ENCODE data around the gene CD248. TPM values are rescaled to one million over a fixed set of nuclear protein-coding genes. Genes with fewer than 3 reads are reported as not detected.

Gene CD248
- total RNA-seq, 2 donors from 2014 or later = 4.9 to 8.8 TPM

DNA sequence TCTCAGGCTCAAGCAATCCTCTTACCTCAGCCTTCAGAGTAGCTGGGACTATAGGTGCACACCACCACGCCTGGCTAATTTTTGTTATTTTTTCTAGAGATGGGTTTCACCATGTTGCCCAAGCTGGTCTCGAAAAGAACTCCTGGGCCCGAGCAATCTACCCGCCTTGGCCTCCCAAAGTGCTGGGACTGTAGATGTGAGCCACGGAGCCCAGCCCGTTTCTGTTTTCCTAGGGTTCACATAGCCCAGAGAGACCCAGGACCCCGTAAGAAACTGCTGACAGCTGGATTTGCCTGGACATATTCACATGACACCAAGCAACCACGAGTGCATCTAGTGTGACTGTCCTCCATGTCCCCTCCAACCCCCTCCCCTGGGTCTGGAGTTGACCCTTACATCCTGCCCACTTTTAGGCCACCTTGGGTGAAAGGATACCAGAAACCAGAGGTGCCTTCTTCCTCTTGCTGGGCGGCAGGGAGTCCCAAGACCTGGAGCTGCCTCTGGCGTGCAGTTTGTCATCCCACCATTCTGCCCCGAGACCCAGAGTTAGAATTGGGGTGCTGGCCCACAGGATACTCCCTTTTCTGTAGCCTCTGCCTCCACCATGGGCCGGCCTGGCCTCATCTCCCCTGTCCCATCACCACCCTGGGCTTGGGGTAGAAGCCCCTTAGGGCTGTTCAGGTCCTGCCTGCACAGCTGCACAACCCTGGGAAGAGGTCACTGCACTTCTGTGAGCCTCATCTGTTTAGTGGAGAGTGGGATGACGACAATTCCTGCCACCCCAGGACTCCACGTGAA is 23.0 kb upstream of the CD248 start:
- H3K36me3 ChIP-seq = peaks cover 7% of the 10 kb centered on the region
- TF ChIP-seq, protein P1, sequence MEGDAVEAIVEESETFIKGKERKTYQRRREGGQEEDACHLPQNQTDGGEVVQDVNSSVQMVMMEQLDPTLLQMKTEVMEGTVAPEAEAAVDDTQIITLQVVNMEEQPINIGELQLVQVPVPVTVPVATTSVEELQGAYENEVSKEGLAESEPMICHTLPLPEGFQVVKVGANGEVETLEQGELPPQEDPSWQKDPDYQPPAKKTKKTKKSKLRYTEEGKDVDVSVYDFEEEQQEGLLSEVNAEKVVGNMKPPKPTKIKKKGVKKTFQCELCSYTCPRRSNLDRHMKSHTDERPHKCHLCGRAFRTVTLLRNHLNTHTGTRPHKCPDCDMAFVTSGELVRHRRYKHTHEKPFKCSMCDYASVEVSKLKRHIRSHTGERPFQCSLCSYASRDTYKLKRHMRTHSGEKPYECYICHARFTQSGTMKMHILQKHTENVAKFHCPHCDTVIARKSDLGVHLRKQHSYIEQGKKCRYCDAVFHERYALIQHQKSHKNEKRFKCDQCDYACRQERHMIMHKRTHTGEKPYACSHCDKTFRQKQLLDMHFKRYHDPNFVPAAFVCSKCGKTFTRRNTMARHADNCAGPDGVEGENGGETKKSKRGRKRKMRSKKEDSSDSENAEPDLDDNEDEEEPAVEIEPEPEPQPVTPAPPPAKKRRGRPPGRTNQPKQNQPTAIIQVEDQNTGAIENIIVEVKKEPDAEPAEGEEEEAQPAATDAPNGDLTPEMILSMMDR (IDR thresholded peaks at IDR 0.05) = no peak

DNA sequence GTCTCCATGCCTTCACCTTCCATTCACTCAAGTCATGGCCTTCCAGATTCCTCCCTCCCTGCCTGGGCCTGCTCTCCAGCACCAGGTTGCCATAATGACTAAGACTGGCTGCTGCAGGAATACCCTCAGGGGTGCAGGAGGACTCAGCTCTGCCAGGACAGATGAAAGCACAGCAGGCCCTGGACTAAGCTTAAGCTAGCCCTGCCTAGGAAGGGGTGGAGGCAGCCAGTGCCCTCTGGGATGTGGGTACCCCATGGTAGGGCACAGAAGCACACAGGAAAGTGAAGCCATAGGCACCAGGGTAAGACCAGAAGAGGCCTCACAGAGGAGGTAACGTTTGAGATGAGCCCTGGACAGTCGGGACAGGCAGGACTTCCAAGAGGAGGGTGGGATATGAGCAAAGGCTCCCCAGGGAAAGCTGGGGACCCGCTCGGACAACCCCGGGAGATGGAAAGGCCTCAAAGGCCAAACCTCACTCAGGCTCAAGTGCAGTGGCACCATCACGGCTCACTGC is 22.4 kb upstream of the CD248 start:
- peaks cover 7% of the 10 kb centered on the region for H3K36me3 ChIP-seq
- DNase-seq = no peak
- no peaks in the 10 kb centered on the region for H3K9me3 ChIP-seq
- H3K4me1 ChIP-seq = peaks cover 23% of the 10 kb centered on the region
- no peak overlapping the region for H3K27ac ChIP-seq
- H3K27me3 ChIP-seq = no peaks in the 10 kb centered on the region
- H3K9ac ChIP-seq (ENCODE audit: low read depth in 2 of 2, low read length in 2 of 2) = no peak overlapping the region
- intact Hi-C loops (cut with DNase I) = no loop called here
- H3K4me3 ChIP-seq = no peak overlapping the region
- TF ChIP-seq, protein P1 (IDR thresholded peaks at IDR 0.05) = no peak

More for the DNA sequence above, 23.0 kb upstream of the CD248 start:
- no peak overlapping the region for H3K27ac ChIP-seq
- peaks cover 25% of the 10 kb centered on the region for H3K4me1 ChIP-seq
- intact Hi-C loops (cut with DNase I) = no loop called here
- no peaks in the 10 kb centered on the region for H3K27me3 ChIP-seq
- H3K9ac ChIP-seq (ENCODE audit: low read depth in 2 of 2, low read length in 2 of 2) = no peak overlapping the region
- DNase-seq = no peak
- H3K9me3 ChIP-seq = no peaks in the 10 kb centered on the region
- no peak overlapping the region for H3K4me3 ChIP-seq

DNA sequence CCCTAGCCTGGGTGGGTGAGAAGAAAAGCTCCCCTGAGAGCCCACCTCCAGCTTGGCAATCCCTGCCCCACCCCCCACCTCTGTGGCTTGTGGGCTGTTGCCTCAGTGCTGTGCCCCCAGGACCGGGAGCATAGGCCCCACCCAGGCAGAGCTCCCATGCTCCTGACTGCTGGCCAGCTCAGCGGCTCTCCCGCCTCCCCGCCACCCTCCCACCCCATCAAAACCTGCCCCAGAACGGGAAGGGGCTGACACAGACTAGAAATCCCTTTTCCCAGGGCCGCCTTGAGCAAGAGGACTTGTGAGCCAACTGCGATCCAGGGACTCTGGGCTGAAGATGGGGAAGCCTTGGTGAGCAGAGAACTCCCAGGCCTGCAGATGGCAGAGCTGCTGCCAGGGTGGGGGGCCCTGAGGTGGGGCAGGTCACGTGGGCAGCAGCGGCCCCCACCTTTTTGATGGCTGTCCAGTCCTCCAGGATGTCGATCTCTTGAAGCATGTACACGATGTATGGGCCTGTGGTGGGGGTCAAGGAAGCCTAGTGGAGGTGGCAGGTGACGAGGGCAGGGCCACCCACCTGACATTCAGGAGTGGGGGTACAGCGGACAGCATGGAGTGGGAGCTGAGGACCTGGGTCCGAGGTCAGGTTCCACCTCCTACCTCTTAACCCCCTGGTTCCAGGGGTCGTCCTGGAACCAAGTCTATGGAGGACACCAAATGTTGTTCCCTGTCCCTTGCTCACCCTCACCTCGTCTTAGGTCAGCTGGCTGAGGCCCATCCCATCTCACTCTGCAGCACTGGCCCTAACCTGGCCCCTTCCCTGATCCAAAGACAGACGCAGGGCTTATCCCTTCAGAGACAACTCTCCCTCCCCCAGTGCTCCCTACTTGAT is 21.7 kb upstream of the CD248 start:
- H3K4me1 ChIP-seq = peaks cover 16% of the 10 kb centered on the region
- no peaks in the 10 kb centered on the region for H3K27me3 ChIP-seq
- TF ChIP-seq, protein P1 (IDR thresholded peaks at IDR 0.05) = no peak
- H3K36me3 ChIP-seq = peaks cover 7% of the 10 kb centered on the region
- no peak overlapping the region for H3K9ac ChIP-seq (ENCODE audit: low read depth in 2 of 2, low read length in 2 of 2)
- no peaks in the 10 kb centered on the region for H3K9me3 ChIP-seq
- no peak for DNase-seq
- no peak overlapping the region for H3K4me3 ChIP-seq
- no peak overlapping the region for H3K27ac ChIP-seq
- intact Hi-C loops (cut with DNase I) = no loop called here

DNA sequence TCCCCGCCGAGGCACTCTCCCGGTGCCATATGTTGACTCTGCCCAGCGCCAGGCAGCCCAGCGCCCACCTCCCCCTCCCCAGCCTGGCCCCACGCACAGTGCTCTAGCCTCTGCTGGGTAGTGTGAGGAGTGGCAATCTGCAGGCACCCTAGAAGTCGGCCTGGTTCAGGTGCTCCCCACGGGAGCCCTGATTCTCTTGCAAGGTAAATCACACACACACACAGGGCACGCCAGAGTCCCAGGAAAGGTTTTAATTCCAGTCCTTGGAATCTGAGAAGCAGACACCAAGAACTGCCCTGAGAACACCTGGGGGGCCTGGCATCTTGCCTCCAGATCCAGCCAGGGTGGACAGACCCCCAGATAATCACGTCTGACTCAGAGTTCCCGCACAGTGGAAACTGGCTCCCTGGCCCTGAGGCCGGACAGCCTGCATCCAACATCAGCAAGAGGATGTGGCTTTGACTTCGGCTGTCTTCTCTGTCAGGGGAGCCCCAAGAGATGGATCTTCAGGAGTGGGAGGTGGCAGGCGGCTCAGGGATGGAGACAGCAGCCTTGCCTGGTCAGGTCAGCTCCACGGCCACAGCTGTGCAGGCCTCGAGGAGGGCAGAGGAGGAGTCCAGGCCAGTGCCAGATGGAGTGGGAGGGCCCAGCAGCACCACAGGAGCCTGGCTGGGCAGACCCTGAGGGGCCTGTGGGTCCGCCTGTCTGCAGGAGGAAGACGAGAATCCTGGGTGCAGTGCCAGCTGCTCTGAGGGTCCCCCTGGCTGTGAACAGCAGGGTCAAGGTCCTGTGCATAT is 20.5 kb upstream of the CD248 start:
- Histone ChIP-seq H3K36me3 (peaks cover 7% of the 10 kb centered on the region), H3K27me3 (no peaks in the 10 kb centered on the region), H3K9me3 (no peaks in the 10 kb centered on the region), H3K4me3 (no peak overlapping the region), H3K9ac (ENCODE audit: low read depth in 2 of 2, low read length in 2 of 2) (no peak overlapping the region), H3K4me1 (peaks cover 16% of the 10 kb centered on the region), H3K27ac (no peak overlapping the region)
- TF ChIP-seq, protein P1 (IDR thresholded peaks at IDR 0.05) = no peak
- intact Hi-C loops (cut with DNase I) = no loop called here
- no peak for DNase-seq

All from colonic mucosa (tissue), 4 donors.